ENCODE measurements around the gene CNKSR1. TPM values are rescaled to one million over a fixed set of nuclear protein-coding genes. Genes with fewer than 3 reads are reported as not detected.

Gene CNKSR1
- total RNA-seq, 1 donor from 2014 or later = 16.5 TPM

- Mint-ChIP-seq H3K4me1 (ENCODE audit: unreplicated experiment) (peaks cover 32% of the 10 kb centered on the region), H3K27me3 (peaks cover 10% of the 10 kb centered on the region), H3K36me3 (no peaks in the 10 kb centered on the region), H3K9me3 (no peaks in the 10 kb centered on the region), H3K27ac (peak overlapping the region; percentile 33), H3K4me3 (peak overlapping the region; percentile 77)
- DNase-seq (ENCODE audit: extremely low spot score, unreplicated experiment) = no peak
- no peak for TF ChIP-seq CTCF (conservative IDR thresholded peaks at IDR 0.05)
These were observed 15.0 kb upstream of the CNKSR1 start for GRCh38 chr1:26162220-26162709.

- no peak for TF ChIP-seq CTCF (conservative IDR thresholded peaks at IDR 0.05)
- H3K4me3 Mint-ChIP-seq = peak overlapping the region; percentile 61
- H3K27me3 Mint-ChIP-seq = peaks cover 5% of the 10 kb centered on the region
- H3K4me1 Mint-ChIP-seq (ENCODE audit: unreplicated experiment) = peaks cover 28% of the 10 kb centered on the region
- DNase-seq (ENCODE audit: extremely low spot score, unreplicated experiment) = no peak
- H3K27ac Mint-ChIP-seq = no peak overlapping the region
- H3K36me3 Mint-ChIP-seq = no peaks in the 10 kb centered on the region
- no peaks in the 10 kb centered on the region for H3K9me3 Mint-ChIP-seq
These were observed 13.6 kb upstream of the CNKSR1 start for GRCh38 chr1:26163684-26164035.

GRCh38 chr1:26164036-26164860 is 13.0 kb upstream of the CNKSR1 start:
- Mint-ChIP-seq H3K4me1 (ENCODE audit: unreplicated experiment) (peaks cover 33% of the 10 kb centered on the region), H3K27ac (peak overlapping the region; percentile 56), H3K4me3 (peak overlapping the region; percentile 77), H3K9me3 (no peaks in the 10 kb centered on the region), H3K36me3 (no peaks in the 10 kb centered on the region), H3K27me3 (peaks cover 5% of the 10 kb centered on the region)
- peak; percentile 80 for DNase-seq (ENCODE audit: extremely low spot score, unreplicated experiment)
- TF ChIP-seq CTCF (conservative IDR thresholded peaks at IDR 0.05) = peak; percentile 89

DNA sequence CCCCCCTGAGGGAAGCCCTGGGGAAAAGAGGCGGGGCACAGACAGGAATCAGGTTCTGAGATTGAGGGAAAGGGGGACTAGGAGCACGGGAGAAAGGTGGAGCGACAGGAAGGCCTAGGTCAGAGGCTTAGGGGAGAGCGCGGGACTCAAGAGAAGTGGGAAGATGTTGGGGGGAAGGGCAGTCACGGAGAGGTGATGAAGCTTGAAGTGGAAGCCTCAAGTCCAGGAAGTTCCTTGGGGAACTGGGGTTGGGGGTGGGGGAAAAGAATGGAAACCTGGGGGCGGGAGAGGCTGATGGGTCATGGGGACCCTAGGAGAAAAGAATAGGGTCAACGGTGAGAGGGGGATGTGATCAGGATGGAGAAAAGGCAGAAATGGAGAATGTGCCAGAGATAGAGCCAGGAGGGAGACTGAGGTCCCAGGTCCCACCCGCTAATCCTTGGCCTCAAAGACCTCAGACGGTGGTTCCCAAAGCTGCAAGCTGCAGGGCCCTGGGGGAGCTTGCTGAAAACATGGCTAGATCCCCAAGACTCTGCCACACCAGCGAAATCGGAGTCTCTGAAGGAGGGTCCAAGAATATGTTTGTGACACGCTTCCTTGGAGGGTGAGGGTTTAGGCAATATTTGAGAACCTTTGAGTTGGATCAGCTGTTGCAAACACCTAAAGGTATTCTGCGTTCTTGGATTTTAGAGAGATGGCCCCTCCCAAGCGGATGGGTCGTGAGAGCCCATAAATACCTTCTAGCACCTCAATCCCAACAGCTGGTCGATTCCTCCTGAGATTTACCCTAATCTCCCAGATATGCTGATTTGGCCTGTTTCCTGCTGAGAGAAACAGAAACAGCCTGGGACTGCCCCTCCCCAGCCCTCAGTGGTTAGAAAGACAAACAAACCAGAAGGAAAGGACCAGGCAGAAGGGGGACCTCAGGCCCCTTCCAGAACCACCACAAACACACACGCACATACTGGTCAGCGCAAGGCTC is 12.1 kb upstream of the CNKSR1 start:
- H3K9me3 Mint-ChIP-seq = no peaks in the 10 kb centered on the region
- H3K4me1 Mint-ChIP-seq (ENCODE audit: unreplicated experiment) = peaks cover 31% of the 10 kb centered on the region
- TF ChIP-seq CTCF (conservative IDR thresholded peaks at IDR 0.05) = no peak
- H3K4me3 Mint-ChIP-seq = peak overlapping the region; percentile 77
- H3K27ac Mint-ChIP-seq = peak overlapping the region; percentile 56
- no peaks in the 10 kb centered on the region for H3K36me3 Mint-ChIP-seq
- H3K27me3 Mint-ChIP-seq = peaks cover 5% of the 10 kb centered on the region
- DNase-seq (ENCODE audit: extremely low spot score, unreplicated experiment) = no peak

DNA sequence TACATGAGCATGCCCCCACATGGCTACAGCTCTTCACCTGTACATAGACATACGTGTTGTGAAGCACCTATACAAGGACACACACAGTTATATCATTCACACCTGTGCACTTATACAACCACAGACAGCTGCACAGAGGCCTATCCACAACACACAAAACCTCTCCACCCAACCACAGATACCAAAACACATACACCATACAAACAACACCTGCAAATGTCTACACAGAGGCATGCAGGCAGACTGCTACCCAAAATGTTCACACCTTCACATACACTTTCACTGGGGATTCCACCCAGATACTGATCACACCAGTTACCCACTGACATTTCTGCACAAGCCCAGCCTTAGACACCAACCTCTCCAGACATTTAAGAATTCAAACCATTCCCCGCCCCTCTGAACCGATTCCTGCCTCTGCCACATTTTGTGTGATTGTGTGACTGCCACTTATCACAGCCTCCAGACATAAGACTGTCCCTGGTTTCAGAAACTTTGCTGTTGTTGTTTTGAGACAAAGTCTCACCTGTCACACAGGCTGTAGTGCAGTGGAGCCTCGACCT is 10.5 kb upstream of the CNKSR1 start:
- Mint-ChIP-seq H3K9me3 (no peaks in the 10 kb centered on the region), H3K27ac (peak overlapping the region; percentile 1), H3K27me3 (peaks cover 5% of the 10 kb centered on the region), H3K4me1 (ENCODE audit: unreplicated experiment) (peaks cover 31% of the 10 kb centered on the region), H3K36me3 (no peaks in the 10 kb centered on the region), H3K4me3 (peak overlapping the region; percentile 8)
- no peak for DNase-seq (ENCODE audit: extremely low spot score, unreplicated experiment)
- TF ChIP-seq CTCF (conservative IDR thresholded peaks at IDR 0.05) = no peak

All from type B pancreatic cell (in vitro differentiated cells).